ENCODE data around the gene RDH11.

DNA sequence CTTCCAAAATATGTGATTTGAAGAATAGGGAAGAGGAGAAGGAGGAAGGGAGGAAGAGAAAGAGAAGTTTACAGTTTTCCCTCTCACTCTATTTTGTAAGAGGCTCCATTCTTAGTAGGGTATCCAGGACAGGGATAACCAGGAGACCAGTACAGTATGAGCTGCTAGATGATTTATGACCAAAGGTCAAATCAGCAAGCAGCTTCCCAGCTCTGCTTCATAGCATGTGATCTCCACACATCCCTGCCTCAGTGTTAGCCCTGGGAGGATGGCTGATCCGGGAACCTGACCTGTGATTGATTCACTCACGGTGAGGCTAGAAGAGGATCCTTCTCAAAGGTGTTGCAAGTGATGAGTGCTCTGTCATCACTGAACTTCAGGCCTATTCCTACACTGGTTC is 22.7 kb upstream of the RDH11 start:
- TF ChIP-seq, protein P1, sequence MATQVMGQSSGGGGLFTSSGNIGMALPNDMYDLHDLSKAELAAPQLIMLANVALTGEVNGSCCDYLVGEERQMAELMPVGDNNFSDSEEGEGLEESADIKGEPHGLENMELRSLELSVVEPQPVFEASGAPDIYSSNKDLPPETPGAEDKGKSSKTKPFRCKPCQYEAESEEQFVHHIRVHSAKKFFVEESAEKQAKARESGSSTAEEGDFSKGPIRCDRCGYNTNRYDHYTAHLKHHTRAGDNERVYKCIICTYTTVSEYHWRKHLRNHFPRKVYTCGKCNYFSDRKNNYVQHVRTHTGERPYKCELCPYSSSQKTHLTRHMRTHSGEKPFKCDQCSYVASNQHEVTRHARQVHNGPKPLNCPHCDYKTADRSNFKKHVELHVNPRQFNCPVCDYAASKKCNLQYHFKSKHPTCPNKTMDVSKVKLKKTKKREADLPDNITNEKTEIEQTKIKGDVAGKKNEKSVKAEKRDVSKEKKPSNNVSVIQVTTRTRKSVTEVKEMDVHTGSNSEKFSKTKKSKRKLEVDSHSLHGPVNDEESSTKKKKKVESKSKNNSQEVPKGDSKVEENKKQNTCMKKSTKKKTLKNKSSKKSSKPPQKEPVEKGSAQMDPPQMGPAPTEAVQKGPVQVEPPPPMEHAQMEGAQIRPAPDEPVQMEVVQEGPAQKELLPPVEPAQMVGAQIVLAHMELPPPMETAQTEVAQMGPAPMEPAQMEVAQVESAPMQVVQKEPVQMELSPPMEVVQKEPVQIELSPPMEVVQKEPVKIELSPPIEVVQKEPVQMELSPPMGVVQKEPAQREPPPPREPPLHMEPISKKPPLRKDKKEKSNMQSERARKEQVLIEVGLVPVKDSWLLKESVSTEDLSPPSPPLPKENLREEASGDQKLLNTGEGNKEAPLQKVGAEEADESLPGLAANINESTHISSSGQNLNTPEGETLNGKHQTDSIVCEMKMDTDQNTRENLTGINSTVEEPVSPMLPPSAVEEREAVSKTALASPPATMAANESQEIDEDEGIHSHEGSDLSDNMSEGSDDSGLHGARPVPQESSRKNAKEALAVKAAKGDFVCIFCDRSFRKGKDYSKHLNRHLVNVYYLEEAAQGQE (IDR thresholded peaks at IDR 0.05; ENCODE audit: insufficient read depth in 1 of 2, low read depth in 2 of 2, low read length in 2 of 2), result no peak
- TF ChIP-seq POLR2AphosphoS5 (IDR thresholded peaks at IDR 0.05; ENCODE audit: low read depth, low read length), result no peak
- no peak for TF ChIP-seq TAF1 (IDR thresholded peaks at IDR 0.05; ENCODE audit: borderline replicate concordance, insufficient read depth, low read length)
- no peak for TF ChIP-seq SIN3A (IDR thresholded peaks at IDR 0.05; ENCODE audit: borderline replicate concordance, insufficient read depth, low read length)
- no peak for TF ChIP-seq FOXP2 (optimal IDR thresholded peaks at IDR 0.05; ENCODE audit: borderline replicate concordance, extremely low read depth, extremely low read length, insufficient read depth)
